ENCODE data around the gene EFR3B.

DNA sequence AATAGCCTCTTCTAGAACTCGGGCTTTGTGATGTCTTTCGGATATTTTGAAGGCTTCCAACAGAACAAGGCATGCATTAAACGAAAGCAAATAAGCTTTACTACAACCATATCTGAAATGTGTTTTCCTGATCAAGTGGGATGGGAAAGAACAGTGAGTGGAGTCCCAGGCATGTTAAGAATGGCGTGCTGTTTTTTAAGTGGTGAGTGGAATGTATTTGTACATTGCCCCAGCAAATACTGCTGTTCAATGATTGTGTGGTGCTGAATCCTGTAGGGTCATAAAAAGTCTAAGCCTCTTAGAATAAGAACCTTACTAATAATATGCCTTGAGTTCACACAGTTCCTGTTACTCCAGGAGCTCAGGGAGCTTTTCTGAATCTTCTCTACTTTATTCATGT is 74.0 kb downstream of the EFR3B start:
- TF ChIP-seq, protein P1, sequence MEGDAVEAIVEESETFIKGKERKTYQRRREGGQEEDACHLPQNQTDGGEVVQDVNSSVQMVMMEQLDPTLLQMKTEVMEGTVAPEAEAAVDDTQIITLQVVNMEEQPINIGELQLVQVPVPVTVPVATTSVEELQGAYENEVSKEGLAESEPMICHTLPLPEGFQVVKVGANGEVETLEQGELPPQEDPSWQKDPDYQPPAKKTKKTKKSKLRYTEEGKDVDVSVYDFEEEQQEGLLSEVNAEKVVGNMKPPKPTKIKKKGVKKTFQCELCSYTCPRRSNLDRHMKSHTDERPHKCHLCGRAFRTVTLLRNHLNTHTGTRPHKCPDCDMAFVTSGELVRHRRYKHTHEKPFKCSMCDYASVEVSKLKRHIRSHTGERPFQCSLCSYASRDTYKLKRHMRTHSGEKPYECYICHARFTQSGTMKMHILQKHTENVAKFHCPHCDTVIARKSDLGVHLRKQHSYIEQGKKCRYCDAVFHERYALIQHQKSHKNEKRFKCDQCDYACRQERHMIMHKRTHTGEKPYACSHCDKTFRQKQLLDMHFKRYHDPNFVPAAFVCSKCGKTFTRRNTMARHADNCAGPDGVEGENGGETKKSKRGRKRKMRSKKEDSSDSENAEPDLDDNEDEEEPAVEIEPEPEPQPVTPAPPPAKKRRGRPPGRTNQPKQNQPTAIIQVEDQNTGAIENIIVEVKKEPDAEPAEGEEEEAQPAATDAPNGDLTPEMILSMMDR (IDR thresholded peaks at IDR 0.05; ENCODE audit: low read depth, low read length): no peak
- TF ChIP-seq POLR2A (IDR thresholded peaks at IDR 0.05; ENCODE audit: extremely low read depth, insufficient read length) (no peak), MAX (IDR thresholded peaks at IDR 0.05; ENCODE audit: low read depth, low read length) (no peak), MYC (IDR thresholded peaks at IDR 0.05; ENCODE audit: low read depth, low read length) (no peak)

All from NB4 (cell line).